ENCODE measurements around the gene RABL2A.
"Not testable (repeated sequence)": the region's sequence is repeated elsewhere in the genome, so short reads cannot be mapped to it uniquely, and the experiment has no call there.

The RABL2A gene

DNA sequence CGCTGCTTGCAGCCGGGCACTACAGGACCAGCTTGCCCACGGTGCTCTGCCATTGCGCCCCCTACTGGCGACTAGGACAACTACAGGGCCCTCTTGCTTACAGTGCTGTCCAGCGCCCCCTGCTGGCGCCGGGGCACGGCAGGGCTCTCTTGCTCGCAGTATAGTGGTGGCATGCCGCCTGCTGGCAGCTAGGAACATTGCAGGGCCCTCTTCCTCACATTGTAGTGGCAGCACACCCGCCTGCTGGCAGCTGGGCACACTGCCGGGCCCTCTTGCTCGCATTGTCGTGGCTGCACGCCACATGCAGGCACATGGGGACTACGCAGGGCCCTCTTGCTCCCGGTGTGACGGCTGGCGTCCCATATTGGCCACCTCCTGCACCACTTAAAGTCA lies 23.0 kb upstream of the RABL2A start:
- TF ChIP-seq, protein P1, sequence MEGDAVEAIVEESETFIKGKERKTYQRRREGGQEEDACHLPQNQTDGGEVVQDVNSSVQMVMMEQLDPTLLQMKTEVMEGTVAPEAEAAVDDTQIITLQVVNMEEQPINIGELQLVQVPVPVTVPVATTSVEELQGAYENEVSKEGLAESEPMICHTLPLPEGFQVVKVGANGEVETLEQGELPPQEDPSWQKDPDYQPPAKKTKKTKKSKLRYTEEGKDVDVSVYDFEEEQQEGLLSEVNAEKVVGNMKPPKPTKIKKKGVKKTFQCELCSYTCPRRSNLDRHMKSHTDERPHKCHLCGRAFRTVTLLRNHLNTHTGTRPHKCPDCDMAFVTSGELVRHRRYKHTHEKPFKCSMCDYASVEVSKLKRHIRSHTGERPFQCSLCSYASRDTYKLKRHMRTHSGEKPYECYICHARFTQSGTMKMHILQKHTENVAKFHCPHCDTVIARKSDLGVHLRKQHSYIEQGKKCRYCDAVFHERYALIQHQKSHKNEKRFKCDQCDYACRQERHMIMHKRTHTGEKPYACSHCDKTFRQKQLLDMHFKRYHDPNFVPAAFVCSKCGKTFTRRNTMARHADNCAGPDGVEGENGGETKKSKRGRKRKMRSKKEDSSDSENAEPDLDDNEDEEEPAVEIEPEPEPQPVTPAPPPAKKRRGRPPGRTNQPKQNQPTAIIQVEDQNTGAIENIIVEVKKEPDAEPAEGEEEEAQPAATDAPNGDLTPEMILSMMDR (IDR thresholded peaks at IDR 0.05; ENCODE audit: low read depth, low read length, poor library complexity, severe bottlenecking), result peak; percentile 88
- Histone ChIP-seq H3K4me3 (ENCODE audit: low read length) (peak overlapping the region; percentile 68), H3K4me2 (ENCODE audit: low read length) (peak overlapping the region; percentile 48), H3K27ac (ENCODE audit: low read depth, low read length) (peak overlapping the region; percentile 59)
- not testable (repeated sequence) for H3F3A ChIP-seq (ENCODE audit: control insufficient read depth, insufficient read depth); H3K9me2 ChIP-seq (replicated peaks; ENCODE audit: control insufficient read depth, low read length); H3K27me3 ChIP-seq (ENCODE audit: control insufficient read depth, low read length); H3K36me3 ChIP-seq (ENCODE audit: control insufficient read depth, low read length); H3K4me1 ChIP-seq (ENCODE audit: control insufficient read depth, low read length); H3K9me3 ChIP-seq (ENCODE audit: control insufficient read depth, insufficient read depth, low read length); H4K20me1 ChIP-seq (ENCODE audit: control insufficient read depth, insufficient read depth, low read depth, low read length); H3K79me2 ChIP-seq (ENCODE audit: control insufficient read depth, low read length)

- H3F3A ChIP-seq (ENCODE audit: control insufficient read depth, insufficient read depth); H3K27me3 ChIP-seq (ENCODE audit: control insufficient read depth, low read length); H3K79me2 ChIP-seq (ENCODE audit: control insufficient read depth, low read length); H4K20me1 ChIP-seq (ENCODE audit: control insufficient read depth, insufficient read depth, low read depth, low read length); H3K9me2 ChIP-seq (replicated peaks; ENCODE audit: control insufficient read depth, low read length); H3K4me1 ChIP-seq (ENCODE audit: control insufficient read depth, low read length); H3K36me3 ChIP-seq (ENCODE audit: control insufficient read depth, low read length); H3K9me3 ChIP-seq (ENCODE audit: control insufficient read depth, insufficient read depth, low read length); H3K27ac ChIP-seq (ENCODE audit: low read depth, low read length): not testable (repeated sequence)
- 0 out of 2 replicates have a peak overlapping the region, but pooled peaks have one; percentile 28 for H3K4me3 ChIP-seq (ENCODE audit: low read length)
- peak overlapping the region; percentile 48 for H3K4me2 ChIP-seq (ENCODE audit: low read length)
These were observed 22.4 kb upstream of the RABL2A start for GRCh38 chr2:113604661-113605060.

GRCh38 chr2:113606036-113606435 lies 21.0 kb upstream of the RABL2A start:
- not testable (repeated sequence) for H3K79me2 ChIP-seq (ENCODE audit: control insufficient read depth, low read length); H3K27ac ChIP-seq (ENCODE audit: low read depth, low read length); H4K20me1 ChIP-seq (ENCODE audit: control insufficient read depth, insufficient read depth, low read depth, low read length); H3K27me3 ChIP-seq (ENCODE audit: control insufficient read depth, low read length); H3K9me3 ChIP-seq (ENCODE audit: control insufficient read depth, insufficient read depth, low read length); H3K36me3 ChIP-seq (ENCODE audit: control insufficient read depth, low read length); H3F3A ChIP-seq (ENCODE audit: control insufficient read depth, insufficient read depth); H3K4me3 ChIP-seq (ENCODE audit: low read length); H3K4me1 ChIP-seq (ENCODE audit: control insufficient read depth, low read length); H3K9me2 ChIP-seq (replicated peaks; ENCODE audit: control insufficient read depth, low read length); H3K4me2 ChIP-seq (ENCODE audit: low read length)

DNA sequence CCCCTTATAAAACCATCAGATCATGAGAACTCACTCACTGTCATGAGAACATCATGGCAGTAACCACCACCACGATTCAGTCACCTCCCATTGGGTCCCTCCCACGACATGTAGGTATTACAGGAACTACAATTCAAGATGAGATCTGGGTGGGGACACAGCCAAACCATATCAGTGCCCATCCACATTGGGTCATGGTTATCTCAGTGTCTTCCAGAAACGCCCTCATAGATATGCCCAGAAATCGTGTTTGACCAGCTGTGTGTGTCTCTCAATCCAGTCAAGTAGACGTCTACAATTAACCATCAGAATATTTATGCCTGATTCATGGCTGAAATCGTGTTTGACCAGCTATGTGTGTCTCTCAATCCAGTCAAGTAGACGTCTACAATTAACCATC lies 17.2 kb upstream of the RABL2A start:
- not testable (repeated sequence) for H3K4me1 ChIP-seq (ENCODE audit: control insufficient read depth, low read length); H3K4me3 ChIP-seq (ENCODE audit: low read length); H4K20me1 ChIP-seq (ENCODE audit: control insufficient read depth, insufficient read depth, low read depth, low read length); H3K9me2 ChIP-seq (replicated peaks; ENCODE audit: control insufficient read depth, low read length); H3K79me2 ChIP-seq (ENCODE audit: control insufficient read depth, low read length); H3K27me3 ChIP-seq (ENCODE audit: control insufficient read depth, low read length); H3K9me3 ChIP-seq (ENCODE audit: control insufficient read depth, insufficient read depth, low read length); H3K27ac ChIP-seq (ENCODE audit: low read depth, low read length); H3K36me3 ChIP-seq (ENCODE audit: control insufficient read depth, low read length); H3K4me2 ChIP-seq (ENCODE audit: low read length); H3F3A ChIP-seq (ENCODE audit: control insufficient read depth, insufficient read depth)

GRCh38 chr2:113621002-113621401 lies 6.1 kb upstream of the RABL2A start:
- H3K4me1 ChIP-seq (ENCODE audit: control insufficient read depth, low read length); H3K27ac ChIP-seq (ENCODE audit: low read depth, low read length); H3F3A ChIP-seq (ENCODE audit: control insufficient read depth, insufficient read depth); H3K4me2 ChIP-seq (ENCODE audit: low read length); H3K36me3 ChIP-seq (ENCODE audit: control insufficient read depth, low read length); H3K9me2 ChIP-seq (replicated peaks; ENCODE audit: control insufficient read depth, low read length); H3K4me3 ChIP-seq (ENCODE audit: low read length); H3K9me3 ChIP-seq (ENCODE audit: control insufficient read depth, insufficient read depth, low read length); H3K27me3 ChIP-seq (ENCODE audit: control insufficient read depth, low read length); H4K20me1 ChIP-seq (ENCODE audit: control insufficient read depth, insufficient read depth, low read depth, low read length); H3K79me2 ChIP-seq (ENCODE audit: control insufficient read depth, low read length): not testable (repeated sequence)

- not testable (repeated sequence) for H3K79me2 ChIP-seq (ENCODE audit: control insufficient read depth, low read length); H3K9me3 ChIP-seq (ENCODE audit: control insufficient read depth, insufficient read depth, low read length); H4K20me1 ChIP-seq (ENCODE audit: control insufficient read depth, insufficient read depth, low read depth, low read length); H3K4me1 ChIP-seq (ENCODE audit: control insufficient read depth, low read length); H3K36me3 ChIP-seq (ENCODE audit: control insufficient read depth, low read length); H3K9me2 ChIP-seq (replicated peaks; ENCODE audit: control insufficient read depth, low read length); H3K27me3 ChIP-seq (ENCODE audit: control insufficient read depth, low read length); H3F3A ChIP-seq (ENCODE audit: control insufficient read depth, insufficient read depth); H3K27ac ChIP-seq (ENCODE audit: low read depth, low read length)
- Histone ChIP-seq H3K4me3 (ENCODE audit: low read length) (peak overlapping the region; percentile 71), H3K4me2 (ENCODE audit: low read length) (peak overlapping the region; percentile 58)
These were observed 1.2 kb upstream of the RABL2A start for GRCh38 chr2:113625906-113626305.

GRCh38 chr2:113632849-113633345 lies 5.8 kb downstream of the RABL2A start:
- H3K4me3 ChIP-seq (ENCODE audit: low read length); H3K36me3 ChIP-seq (ENCODE audit: control insufficient read depth, low read length): not testable (repeated sequence)

DNA sequence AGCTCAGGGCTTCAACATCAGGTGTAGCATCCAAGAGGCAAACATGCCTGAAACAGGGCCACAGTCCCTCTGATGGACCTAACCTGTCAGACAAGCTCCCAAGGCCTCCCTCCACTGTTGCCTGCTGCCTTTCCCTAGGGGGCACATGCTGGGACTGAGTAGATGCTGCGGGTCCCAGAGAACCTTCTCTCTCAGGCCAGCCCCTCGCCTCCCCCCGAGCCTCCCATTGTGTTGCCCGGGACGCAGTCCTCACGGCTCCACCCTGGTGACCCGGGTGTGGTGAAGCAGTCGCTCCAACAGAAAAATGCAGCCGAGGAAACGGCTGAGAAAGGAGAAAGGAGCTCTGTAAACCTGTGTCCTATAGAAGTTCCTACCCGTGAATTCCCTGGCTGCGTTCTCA lies 8.3 kb downstream of the RABL2A start:
- H3K27ac ChIP-seq (ENCODE audit: low read depth, low read length); H3K79me2 ChIP-seq (ENCODE audit: control insufficient read depth, low read length); H3F3A ChIP-seq (ENCODE audit: control insufficient read depth, insufficient read depth); H3K36me3 ChIP-seq (ENCODE audit: control insufficient read depth, low read length); H4K20me1 ChIP-seq (ENCODE audit: control insufficient read depth, insufficient read depth, low read depth, low read length); H3K4me1 ChIP-seq (ENCODE audit: control insufficient read depth, low read length); H3K27me3 ChIP-seq (ENCODE audit: control insufficient read depth, low read length); H3K4me2 ChIP-seq (ENCODE audit: low read length); H3K9me3 ChIP-seq (ENCODE audit: control insufficient read depth, insufficient read depth, low read length); H3K4me3 ChIP-seq (ENCODE audit: low read length); H3K9me2 ChIP-seq (replicated peaks; ENCODE audit: control insufficient read depth, low read length): not testable (repeated sequence)

More at GRCh38 chr2:113632849-113633345, 5.8 kb downstream of the RABL2A start:
- not testable (repeated sequence) for H4K20me1 ChIP-seq (ENCODE audit: control insufficient read depth, insufficient read depth, low read depth, low read length); H3F3A ChIP-seq (ENCODE audit: control insufficient read depth, insufficient read depth); H3K27me3 ChIP-seq (ENCODE audit: control insufficient read depth, low read length); H3K79me2 ChIP-seq (ENCODE audit: control insufficient read depth, low read length); H3K4me1 ChIP-seq (ENCODE audit: control insufficient read depth, low read length); H3K9me3 ChIP-seq (ENCODE audit: control insufficient read depth, insufficient read depth, low read length); H3K9me2 ChIP-seq (replicated peaks; ENCODE audit: control insufficient read depth, low read length); H3K27ac ChIP-seq (ENCODE audit: low read depth, low read length); H3K4me2 ChIP-seq (ENCODE audit: low read length)
